Measurements from ENCODE around the gene SAMD10.

SAMD10 gene

GRCh38 chr20:63950701-63951397 is 28.6 kb downstream of the SAMD10 start:
- Mint-ChIP-seq H3K4me1 (ENCODE audit: low read depth) (peaks cover 81% of the 10 kb centered on the region), H3K27me3 (no peaks in the 10 kb centered on the region), H3K4me3 (no peak overlapping the region), H3K36me3 (ENCODE audit: low read depth) (peaks cover 79% of the 10 kb centered on the region), H3K9me3 (no peaks in the 10 kb centered on the region), H3K27ac (no peak overlapping the region)
- intact Hi-C loops (cut with micrococcal nuclease) = no loop called here

- H3K4me1 Mint-ChIP-seq (ENCODE audit: low read depth) = peaks cover 71% of the 10 kb centered on the region
- H3K4me3 Mint-ChIP-seq = peak overlapping the region; percentile 28
- H3K27me3 Mint-ChIP-seq = no peaks in the 10 kb centered on the region
- intact Hi-C loops (cut with micrococcal nuclease) = no loop called here
- peaks cover 83% of the 10 kb centered on the region for H3K36me3 Mint-ChIP-seq (ENCODE audit: low read depth)
- peak overlapping the region; percentile 37 for H3K27ac Mint-ChIP-seq
- H3K9me3 Mint-ChIP-seq = no peaks in the 10 kb centered on the region
Measured at GRCh38 chr20:63947638-63948456, 31.6 kb downstream of the SAMD10 start.

- H3K4me3 Mint-ChIP-seq = no peak overlapping the region
- no peaks in the 10 kb centered on the region for H3K27me3 Mint-ChIP-seq
- peak overlapping the region; percentile 26 for H3K27ac Mint-ChIP-seq
- intact Hi-C loops (cut with micrococcal nuclease) = no loop called here
- H3K4me1 Mint-ChIP-seq (ENCODE audit: low read depth) = peaks cover 73% of the 10 kb centered on the region
- peaks cover 83% of the 10 kb centered on the region for H3K36me3 Mint-ChIP-seq (ENCODE audit: low read depth)
- H3K9me3 Mint-ChIP-seq = no peaks in the 10 kb centered on the region
Measured at GRCh38 chr20:63946986-63947637, 32.3 kb downstream of the SAMD10 start.

- Mint-ChIP-seq H3K36me3 (ENCODE audit: low read depth) (peaks cover 88% of the 10 kb centered on the region), H3K27me3 (no peaks in the 10 kb centered on the region), H3K9me3 (no peaks in the 10 kb centered on the region), H3K27ac (peak overlapping the region; percentile 26), H3K4me3 (no peak overlapping the region), H3K4me1 (ENCODE audit: low read depth) (peaks cover 71% of the 10 kb centered on the region)
- intact Hi-C loops (cut with micrococcal nuclease) = no loop called here
Measured at GRCh38 chr20:63945921-63946920, 33.2 kb downstream of the SAMD10 start.

GRCh38 chr20:63945031-63945658 is 34.3 kb downstream of the SAMD10 start:
- no peaks in the 10 kb centered on the region for H3K9me3 Mint-ChIP-seq
- H3K27me3 Mint-ChIP-seq = no peaks in the 10 kb centered on the region
- H3K4me1 Mint-ChIP-seq (ENCODE audit: low read depth) = peaks cover 73% of the 10 kb centered on the region
- H3K27ac Mint-ChIP-seq = no peak overlapping the region
- no peak overlapping the region for H3K4me3 Mint-ChIP-seq
- intact Hi-C loops (cut with micrococcal nuclease) = no loop called here
- peaks cover 90% of the 10 kb centered on the region for H3K36me3 Mint-ChIP-seq (ENCODE audit: low read depth)

GRCh38 chr20:63944078-63944941 is 35.1 kb downstream of the SAMD10 start:
- Mint-ChIP-seq H3K36me3 (ENCODE audit: low read depth) (peaks cover 92% of the 10 kb centered on the region), H3K4me1 (ENCODE audit: low read depth) (peaks cover 67% of the 10 kb centered on the region), H3K27ac (no peak overlapping the region), H3K9me3 (no peaks in the 10 kb centered on the region), H3K4me3 (no peak overlapping the region), H3K27me3 (no peaks in the 10 kb centered on the region)
- intact Hi-C loops (cut with micrococcal nuclease) = no loop called here

- intact Hi-C loops (cut with micrococcal nuclease) = no loop called here
- peaks cover 66% of the 10 kb centered on the region for H3K4me1 Mint-ChIP-seq (ENCODE audit: low read depth)
- H3K27ac Mint-ChIP-seq = no peak overlapping the region
Measured at GRCh38 chr20:63943808-63944077, 35.7 kb downstream of the SAMD10 start.

GRCh38 chr20:63942969-63943807 is 36.3 kb downstream of the SAMD10 start:
- Mint-ChIP-seq H3K4me1 (ENCODE audit: low read depth) (peaks cover 61% of the 10 kb centered on the region), H3K36me3 (ENCODE audit: low read depth) (peaks cover 94% of the 10 kb centered on the region), H3K27ac (no peak overlapping the region), H3K4me3 (no peak overlapping the region), H3K9me3 (no peaks in the 10 kb centered on the region), H3K27me3 (no peaks in the 10 kb centered on the region)
- intact Hi-C loops (cut with micrococcal nuclease) = loop anchor here (1.0 kb wide), 1 partner anchor 12 kb away; no protein-coding TSS in a partner anchor

More at GRCh38 chr20:63943808-63944077, 35.7 kb downstream of the SAMD10 start:
- Mint-ChIP-seq H3K36me3 (ENCODE audit: low read depth) (peaks cover 97% of the 10 kb centered on the region), H3K27me3 (no peaks in the 10 kb centered on the region), H3K4me3 (no peak overlapping the region), H3K9me3 (no peaks in the 10 kb centered on the region)

GRCh38 chr20:63942250-63942951 is 37.0 kb downstream of the SAMD10 start:
- H3K9me3 Mint-ChIP-seq = no peaks in the 10 kb centered on the region
- H3K27me3 Mint-ChIP-seq = no peaks in the 10 kb centered on the region
- H3K4me1 Mint-ChIP-seq (ENCODE audit: low read depth) = peaks cover 53% of the 10 kb centered on the region
- intact Hi-C loops (cut with micrococcal nuclease) = loop anchor here (1.0 kb wide), 1 partner anchor 13 kb away; no protein-coding TSS in a partner anchor
- peak overlapping the region; percentile 61 for H3K27ac Mint-ChIP-seq
- H3K4me3 Mint-ChIP-seq = peak overlapping the region; percentile 51
- peaks cover 94% of the 10 kb centered on the region for H3K36me3 Mint-ChIP-seq (ENCODE audit: low read depth)

GRCh38 chr20:63941282-63942081 is 38.0 kb downstream of the SAMD10 start:
- Mint-ChIP-seq H3K4me1 (ENCODE audit: low read depth) (peaks cover 46% of the 10 kb centered on the region), H3K27ac (peak overlapping the region; percentile 61), H3K9me3 (no peaks in the 10 kb centered on the region), H3K4me3 (no peak overlapping the region), H3K27me3 (no peaks in the 10 kb centered on the region), H3K36me3 (ENCODE audit: low read depth) (peaks cover 94% of the 10 kb centered on the region)
- intact Hi-C loops (cut with micrococcal nuclease) = loop anchor here (1.0 kb wide), 1 partner anchor 14 kb away; no protein-coding TSS in a partner anchor

All from dendritic cell treated with granulocyte-macrophage colony-stimulating factor and Interleukin-4, amounts not matched to agents 40 ng/mL and 50 ng/mL, for 4 days (primary cell).